PFSK-1 (cell line): ENCODE data around the gene MAD1L1.

Source experiments
- FOXP2 ChIP-seq: optimal IDR thresholded peaks from 2 replicates; pipeline ENCODE3; 2011; ENCODE audit warnings: borderline replicate concordance, control low read depth, inconsistent platforms; ENCODE audit not compliant: insufficient read depth; ENCODE audit errors: extremely low read length, extremely low read depth
- POLR2AphosphoS5 ChIP-seq: IDR thresholded peaks from 2 replicates; pipeline ENCODE4 v1.6.1; 2012; ENCODE audit warnings: low read depth, mild to moderate bottlenecking, control low read depth, low read length, moderate library complexity
- SIN3A ChIP-seq: IDR thresholded peaks from 2 replicates; pipeline ENCODE4 v1.6.1; 2012; ENCODE audit warnings: mild to moderate bottlenecking, low read length, moderate library complexity, borderline replicate concordance; ENCODE audit not compliant: insufficient read depth
- TAF1 ChIP-seq: IDR thresholded peaks from 2 replicates; pipeline ENCODE4 v1.6.1; 2012; ENCODE audit warnings: low read length, control low read depth, borderline replicate concordance; ENCODE audit not compliant: insufficient read depth
- TF ChIP-seq, protein P1 (sequence below), 2 experiments: IDR thresholded peaks; 2 replicates each; pipeline versions ENCODE4 v1.6.1 to v1.8.0; 2011 to 2012; ENCODE audit warnings: low read depth in 2 of 2, low read length in 2 of 2, control low read depth in 1 of 2, inconsistent platforms in 1 of 2, mild to moderate bottlenecking in 1 of 2, moderate library complexity in 1 of 2; ENCODE audit not compliant: insufficient read depth in 1 of 2

Gene MAD1L1

DNA sequence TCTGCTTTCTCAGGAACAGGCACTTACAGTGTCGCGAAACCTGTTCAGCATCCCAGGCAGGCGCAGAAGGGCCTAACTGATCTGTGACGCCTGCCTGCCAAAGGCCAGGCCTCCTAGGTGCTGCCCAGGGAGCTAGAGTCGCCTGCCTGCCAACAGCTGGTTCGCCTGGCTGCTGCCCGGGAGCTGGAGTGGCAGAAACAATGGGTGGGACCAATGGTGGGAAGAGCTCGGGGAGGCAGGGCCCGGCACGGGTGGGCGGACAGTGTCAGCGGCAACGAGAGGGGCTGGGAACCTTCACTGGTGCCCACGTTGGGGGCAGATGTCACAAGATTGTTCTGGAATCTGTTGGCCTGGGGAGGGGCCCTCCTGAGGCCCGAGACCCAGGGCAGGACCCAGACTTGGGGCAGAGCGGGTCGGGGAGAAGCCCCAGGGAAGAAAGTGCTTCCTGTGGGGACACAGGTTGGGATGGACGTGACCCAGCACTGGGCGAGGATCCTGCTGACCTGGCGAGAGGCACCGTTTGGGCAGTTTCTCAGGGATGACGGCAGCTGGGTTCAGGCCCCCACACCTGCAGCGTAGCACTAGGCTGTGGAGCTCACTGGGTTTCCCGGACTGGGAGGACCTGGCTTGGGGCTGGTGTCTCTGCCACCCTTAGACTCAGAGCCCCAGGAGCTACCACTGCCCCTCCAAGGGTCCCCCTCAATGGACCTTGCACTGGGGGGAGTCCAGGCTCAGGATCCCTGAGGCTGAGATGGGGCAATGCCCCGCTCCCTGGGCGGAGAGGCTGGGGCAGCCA, 380.8 kb downstream of the MAD1L1 start:
- TF ChIP-seq SIN3A (no peak), POLR2AphosphoS5 (no peak), TAF1 (no peak), FOXP2 (no peak)
- TF ChIP-seq, protein P1, sequence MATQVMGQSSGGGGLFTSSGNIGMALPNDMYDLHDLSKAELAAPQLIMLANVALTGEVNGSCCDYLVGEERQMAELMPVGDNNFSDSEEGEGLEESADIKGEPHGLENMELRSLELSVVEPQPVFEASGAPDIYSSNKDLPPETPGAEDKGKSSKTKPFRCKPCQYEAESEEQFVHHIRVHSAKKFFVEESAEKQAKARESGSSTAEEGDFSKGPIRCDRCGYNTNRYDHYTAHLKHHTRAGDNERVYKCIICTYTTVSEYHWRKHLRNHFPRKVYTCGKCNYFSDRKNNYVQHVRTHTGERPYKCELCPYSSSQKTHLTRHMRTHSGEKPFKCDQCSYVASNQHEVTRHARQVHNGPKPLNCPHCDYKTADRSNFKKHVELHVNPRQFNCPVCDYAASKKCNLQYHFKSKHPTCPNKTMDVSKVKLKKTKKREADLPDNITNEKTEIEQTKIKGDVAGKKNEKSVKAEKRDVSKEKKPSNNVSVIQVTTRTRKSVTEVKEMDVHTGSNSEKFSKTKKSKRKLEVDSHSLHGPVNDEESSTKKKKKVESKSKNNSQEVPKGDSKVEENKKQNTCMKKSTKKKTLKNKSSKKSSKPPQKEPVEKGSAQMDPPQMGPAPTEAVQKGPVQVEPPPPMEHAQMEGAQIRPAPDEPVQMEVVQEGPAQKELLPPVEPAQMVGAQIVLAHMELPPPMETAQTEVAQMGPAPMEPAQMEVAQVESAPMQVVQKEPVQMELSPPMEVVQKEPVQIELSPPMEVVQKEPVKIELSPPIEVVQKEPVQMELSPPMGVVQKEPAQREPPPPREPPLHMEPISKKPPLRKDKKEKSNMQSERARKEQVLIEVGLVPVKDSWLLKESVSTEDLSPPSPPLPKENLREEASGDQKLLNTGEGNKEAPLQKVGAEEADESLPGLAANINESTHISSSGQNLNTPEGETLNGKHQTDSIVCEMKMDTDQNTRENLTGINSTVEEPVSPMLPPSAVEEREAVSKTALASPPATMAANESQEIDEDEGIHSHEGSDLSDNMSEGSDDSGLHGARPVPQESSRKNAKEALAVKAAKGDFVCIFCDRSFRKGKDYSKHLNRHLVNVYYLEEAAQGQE (IDR thresholded peaks at IDR 0.05; ENCODE audit: insufficient read depth in 1 of 2, low read depth in 2 of 2, low read length in 2 of 2) = no peak

DNA sequence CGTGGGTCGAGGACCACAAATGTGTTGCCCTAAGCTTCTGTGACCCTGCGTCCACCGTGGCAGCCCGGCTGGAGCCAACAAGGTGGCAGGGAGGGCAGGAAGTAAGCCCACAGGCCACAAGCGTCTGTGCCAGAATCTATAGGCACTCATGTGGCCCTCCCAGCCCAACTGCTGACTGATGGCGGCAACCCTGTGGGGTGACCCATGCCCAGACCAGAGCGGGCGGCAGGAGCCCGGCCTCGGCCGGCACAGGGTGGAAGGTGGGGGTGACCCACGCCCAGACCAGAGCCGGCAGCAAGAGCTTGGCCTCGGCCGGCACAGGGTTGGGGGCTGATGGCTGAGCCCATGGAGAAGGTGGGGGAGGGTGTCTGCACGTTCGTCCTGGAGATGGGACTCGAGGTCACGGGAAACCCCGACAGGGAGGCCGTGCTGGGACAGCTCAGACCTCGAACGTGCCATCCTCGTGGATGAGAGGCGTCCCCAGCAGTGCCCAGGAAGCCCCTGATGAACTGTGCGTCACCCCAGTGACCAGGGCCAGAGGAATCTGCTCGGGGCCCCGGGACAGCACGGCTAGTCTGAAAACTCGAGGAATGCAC, 381.7 kb downstream of the MAD1L1 start:
- TF ChIP-seq TAF1 (no peak), SIN3A (no peak), POLR2AphosphoS5 (no peak), FOXP2 (no peak)
- TF ChIP-seq, protein P1 (IDR thresholded peaks at IDR 0.05; ENCODE audit: insufficient read depth in 1 of 2, low read depth in 2 of 2, low read length in 2 of 2) = no peak

DNA sequence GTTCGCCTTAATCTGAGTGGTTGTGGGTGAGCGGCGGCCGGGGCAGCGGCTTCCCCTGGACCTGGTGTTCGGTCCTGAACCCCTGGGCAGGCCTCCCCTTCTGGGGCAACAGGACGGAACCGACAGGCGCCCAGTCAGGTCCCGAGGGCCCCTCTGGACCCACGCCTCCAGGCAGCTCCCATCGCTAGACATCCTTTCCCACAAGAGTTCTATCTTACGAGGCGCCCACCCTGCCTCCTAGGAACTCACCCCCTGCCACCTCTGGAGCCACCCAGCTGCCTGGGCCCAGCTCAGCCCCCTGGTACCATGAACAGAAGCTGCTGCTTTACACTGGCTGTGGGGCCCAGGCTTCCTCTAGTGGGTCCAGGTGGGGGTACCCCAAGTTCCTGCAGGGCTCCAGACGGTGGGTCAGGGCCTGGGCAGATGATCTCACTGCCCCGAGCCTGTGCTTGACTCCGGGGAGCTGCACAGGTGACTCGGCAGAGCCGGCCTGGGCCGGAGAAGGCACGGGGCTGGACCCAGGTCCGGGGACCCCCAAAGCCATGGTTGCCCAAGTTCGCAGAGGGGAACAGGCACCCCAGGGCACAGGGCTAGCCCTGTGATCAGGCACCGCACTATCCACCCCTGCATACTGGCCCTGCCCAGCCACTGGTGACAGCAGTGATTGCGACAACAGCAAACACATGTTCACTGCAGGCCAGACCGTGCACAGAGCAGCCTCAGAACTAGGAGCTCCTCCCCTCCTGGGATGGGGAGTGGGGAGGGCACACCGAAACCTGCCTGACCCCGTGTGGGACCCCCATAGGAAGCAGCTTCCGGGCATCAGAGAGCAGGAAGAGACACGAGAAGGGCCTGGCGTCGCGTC, 382.4 kb downstream of the MAD1L1 start:
- no peak for TF ChIP-seq FOXP2
- TF ChIP-seq SIN3A = no peak
- TF ChIP-seq, protein P1 (IDR thresholded peaks at IDR 0.05; ENCODE audit: insufficient read depth in 1 of 2, low read depth in 2 of 2, low read length in 2 of 2) = no peak

DNA sequence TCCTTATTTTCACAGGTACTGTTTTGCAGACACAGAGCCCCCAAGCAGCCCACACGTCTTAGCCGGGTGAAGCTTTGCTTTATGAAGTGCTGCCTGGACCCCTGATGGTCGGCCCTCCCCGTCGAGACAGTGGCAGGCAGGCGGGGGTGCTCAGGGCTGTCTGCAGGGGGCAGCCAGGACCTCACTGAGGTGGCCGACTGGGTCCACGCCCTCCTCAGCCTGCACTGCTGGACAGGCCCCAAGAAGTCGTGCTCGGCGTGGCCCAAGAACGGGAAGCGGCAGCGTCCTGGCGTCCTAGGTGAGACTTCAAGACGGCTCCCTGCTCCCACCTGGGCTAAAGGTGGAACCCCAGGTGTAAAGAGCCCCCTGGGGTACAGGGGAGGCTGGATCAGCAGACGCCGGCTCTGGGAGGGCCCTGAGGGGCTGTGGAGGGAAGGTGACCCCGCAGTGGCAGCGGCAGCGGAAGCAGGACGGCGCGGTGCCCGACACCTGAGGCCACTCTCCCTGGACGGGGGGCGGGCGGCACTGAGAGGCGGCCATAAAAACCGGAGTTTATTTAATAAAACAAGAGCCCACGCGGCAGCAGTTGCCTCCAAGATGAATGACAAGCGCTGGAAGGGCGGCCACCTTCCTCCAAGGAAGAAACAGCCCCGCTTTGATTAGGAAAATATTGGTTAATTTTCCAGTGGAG, 383.2 kb downstream of the MAD1L1 start:
- no peak for TF ChIP-seq TAF1
- no peak for TF ChIP-seq FOXP2
- TF ChIP-seq SIN3A = no peak
- TF ChIP-seq POLR2AphosphoS5 = no peak
- TF ChIP-seq, protein P1 (IDR thresholded peaks at IDR 0.05; ENCODE audit: insufficient read depth in 1 of 2, low read depth in 2 of 2, low read length in 2 of 2) = no peak
